SU-DHL-6 (cell line): ENCODE results near the gene TMEM198.
A peak's percentile ranks its signal among the peaks of the same experiment; 100 is the strongest.

Source experiments
- H2AFZ ChIP-seq: fragments of 200-600 bp; sonication (generic); 2 replicates; pipeline ENCODE4 v1.6.1; 2014; ENCODE audit warnings: low read depth, mild to moderate bottlenecking, moderate library complexity, mixed read lengths, antibody characterized with exemption, low read length; ENCODE audit not compliant: severe bottlenecking
- H3F3A ChIP-seq: fragments of 200-600 bp; shearing (Covaris generic); 2 replicates; pipeline ENCODE4 v1.6.0; 2016; ENCODE audit warnings: antibody characterized with exemption, mild to moderate bottlenecking; ENCODE audit not compliant: insufficient read depth
- H3K27ac ChIP-seq: fragments of 200-600 bp; sonication (generic); 2 replicates; pipeline ENCODE4 v1.5.1; 2016; ENCODE audit warnings: low read depth, mild to moderate bottlenecking, low read length, moderate library complexity, mixed read lengths
- H3K27me3 ChIP-seq: fragments of 200-600 bp; sonication (generic), shearing (Covaris generic); 2 replicates; pipeline ENCODE4 v1.6.0; 2014; ENCODE audit warnings: mild to moderate bottlenecking, low read length
- H3K36me3 ChIP-seq: fragments of 200-600 bp; sonication (generic); 2 replicates; pipeline ENCODE4 v1.6.1; 2014; ENCODE audit warnings: mild to moderate bottlenecking, low read length, mixed read lengths
- H3K4me2 ChIP-seq: fragments of 300-600, 200-600 bp; shearing (Covaris generic), sonication (generic); 2 replicates; pipeline ENCODE4 v1.6.0; 2014; ENCODE audit warnings: low read length, low read depth, mild to moderate bottlenecking; ENCODE audit not compliant: poor library complexity, severe bottlenecking
- H3K4me3 ChIP-seq: fragments of 200-600 bp; sonication (generic); 2 replicates; pipeline ENCODE4 v1.5.1; 2014; ENCODE audit warnings: antibody characterized with exemption, low read length, mild to moderate bottlenecking, mixed read lengths; ENCODE audit not compliant: insufficient read depth, poor library complexity, severe bottlenecking
- H3K79me2 ChIP-seq: fragments of 200-600 bp; sonication (generic); 2 replicates; pipeline ENCODE4 v1.6.1; 2014; ENCODE audit warnings: mild to moderate bottlenecking, low read length, moderate library complexity; ENCODE audit not compliant: insufficient read depth
- H3K9ac ChIP-seq: fragments of 200-600 bp; sonication (generic); 2 replicates; pipeline ENCODE4 v1.7.0; 2014; ENCODE audit warnings: mild to moderate bottlenecking, low read length
- H3K9me2 ChIP-seq: fragments of 200-600 bp; sonication (generic); replicated peaks from 2 replicates; pipeline ENCODE4 v1.6.1; 2014; ENCODE audit warnings: low read length; ENCODE audit not compliant: insufficient read depth
- H3K9me3 ChIP-seq: fragments of 200-600 bp; sonication (generic); 2 replicates; pipeline ENCODE4 v1.6.1; 2014; ENCODE audit warnings: low read length, mixed read lengths; ENCODE audit not compliant: insufficient read depth
- H4K20me1 ChIP-seq: fragments of 200-600 bp; sonication (generic); 2 replicates; pipeline ENCODE4 v1.6.1; 2014; ENCODE audit warnings: low read depth, mild to moderate bottlenecking, antibody characterized with exemption, low read length, moderate library complexity, mixed read lengths
- EZH2phosphoT487 ChIP-seq: fragments of 200-600 bp; sonication (generic), shearing (Covaris generic); conservative IDR thresholded peaks from 2 replicates; pipeline ENCODE4 v1.6.1; 2018; ENCODE audit warnings: mild to moderate bottlenecking, antibody characterized with exemption, low read length, moderate library complexity, mixed read lengths
- TF ChIP-seq, protein P1 (sequence below): fragments of 200-600 bp; sonication (generic); IDR thresholded peaks from one replicate; pipeline ENCODE4 v1.5.1; 2017; ENCODE audit warnings: antibody characterized with exemption, mild to moderate bottlenecking, low read length, moderate library complexity; ENCODE audit not compliant: insufficient read depth, poor library complexity, severe bottlenecking

The TMEM198 gene

GRCh38 chr2:219498280-219499057 lies 45.4 kb upstream of the TMEM198 start, which contains the start of gene GMPPA:
TSS of gene GMPPA (plus strand) at chr2:219498891. CDS start at chr2:219499976, 1,085 bp downstream.
- H3K79me2 ChIP-seq = peaks cover 11% of the 10 kb centered on the region; the same call in 1 of the 2 replicates
- peak within 1 kb of the TSS; percentile 88 for H2AFZ ChIP-seq
- H3K4me2 ChIP-seq = peak within 1 kb of the TSS; percentile 86
- peak within 1 kb of the TSS; percentile 88 for H3K9ac ChIP-seq
- H3K27me3 ChIP-seq = no peaks in the 10 kb centered on the region
- no peaks in the 10 kb centered on the region for H3F3A ChIP-seq
- no peaks in the 10 kb centered on the region for H3K9me2 ChIP-seq
- no peaks in the 10 kb centered on the region for H3K36me3 ChIP-seq
- no peaks in the 10 kb centered on the region for H4K20me1 ChIP-seq
- TF ChIP-seq EZH2phosphoT487 = no peak
- TF ChIP-seq, protein P1, sequence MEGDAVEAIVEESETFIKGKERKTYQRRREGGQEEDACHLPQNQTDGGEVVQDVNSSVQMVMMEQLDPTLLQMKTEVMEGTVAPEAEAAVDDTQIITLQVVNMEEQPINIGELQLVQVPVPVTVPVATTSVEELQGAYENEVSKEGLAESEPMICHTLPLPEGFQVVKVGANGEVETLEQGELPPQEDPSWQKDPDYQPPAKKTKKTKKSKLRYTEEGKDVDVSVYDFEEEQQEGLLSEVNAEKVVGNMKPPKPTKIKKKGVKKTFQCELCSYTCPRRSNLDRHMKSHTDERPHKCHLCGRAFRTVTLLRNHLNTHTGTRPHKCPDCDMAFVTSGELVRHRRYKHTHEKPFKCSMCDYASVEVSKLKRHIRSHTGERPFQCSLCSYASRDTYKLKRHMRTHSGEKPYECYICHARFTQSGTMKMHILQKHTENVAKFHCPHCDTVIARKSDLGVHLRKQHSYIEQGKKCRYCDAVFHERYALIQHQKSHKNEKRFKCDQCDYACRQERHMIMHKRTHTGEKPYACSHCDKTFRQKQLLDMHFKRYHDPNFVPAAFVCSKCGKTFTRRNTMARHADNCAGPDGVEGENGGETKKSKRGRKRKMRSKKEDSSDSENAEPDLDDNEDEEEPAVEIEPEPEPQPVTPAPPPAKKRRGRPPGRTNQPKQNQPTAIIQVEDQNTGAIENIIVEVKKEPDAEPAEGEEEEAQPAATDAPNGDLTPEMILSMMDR = no peak
- H3K27ac ChIP-seq = no peak within 1 kb of the TSS
- no peaks in the 10 kb centered on the region for H3K9me3 ChIP-seq
- peak within 1 kb of the TSS; percentile 78 for H3K4me3 ChIP-seq

- H3K4me3 ChIP-seq = peak overlapping the region; percentile 78
- H3K27ac ChIP-seq = no peak overlapping the region
- H4K20me1 ChIP-seq = no peaks in the 10 kb centered on the region
- H3K9ac ChIP-seq = peak overlapping the region; percentile 88
- H3K36me3 ChIP-seq = no peaks in the 10 kb centered on the region
- H3F3A ChIP-seq = no peaks in the 10 kb centered on the region
- no peak overlapping the region for H2AFZ ChIP-seq
- no peaks in the 10 kb centered on the region for H3K27me3 ChIP-seq
- H3K9me2 ChIP-seq = no peaks in the 10 kb centered on the region
- no peaks in the 10 kb centered on the region for H3K9me3 ChIP-seq
- peaks cover 11% of the 10 kb centered on the region; the same call in 1 of the 2 replicates for H3K79me2 ChIP-seq
- TF ChIP-seq, protein P1 = no peak
- TF ChIP-seq EZH2phosphoT487 = no peak
- H3K4me2 ChIP-seq = peak overlapping the region; percentile 86
Measured at GRCh38 chr2:219499058-219499307, 44.8 kb upstream of the TMEM198 start.

- Histone ChIP-seq H3K27ac (no peak overlapping the region), H4K20me1 (no peaks in the 10 kb centered on the region), H3K79me2 (peaks cover 11% of the 10 kb centered on the region; the same call in 1 of the 2 replicates), H3K4me2 (peak overlapping the region; percentile 86), H3K9ac (peak overlapping the region; percentile 88), H3K9me3 (no peaks in the 10 kb centered on the region), H3K27me3 (no peaks in the 10 kb centered on the region), H2AFZ (no peak overlapping the region), H3K9me2 (no peaks in the 10 kb centered on the region), H3K4me3 (peak overlapping the region; percentile 78), H3F3A (no peaks in the 10 kb centered on the region), H3K36me3 (no peaks in the 10 kb centered on the region)
- TF ChIP-seq, protein P1 = no peak
- no peak for TF ChIP-seq EZH2phosphoT487
Measured at GRCh38 chr2:219499555-219499954, 44.3 kb upstream of the TMEM198 start.
